Activated T-cell treated with anti-CD3 and anti-CD28 coated beads for 4 hours (primary cell): ENCODE data around the gene TNFAIP6.
"Not testable (repeated sequence)": the region's sequence is repeated elsewhere in the genome, so short reads cannot be mapped to it uniquely, and the experiment has no call there.

Experiments used
- DNase-seq: peaks from one replicate; pipeline ENCODE4 v3.0.0-alpha.2; 2020

TNFAIP6 gene

DNA sequence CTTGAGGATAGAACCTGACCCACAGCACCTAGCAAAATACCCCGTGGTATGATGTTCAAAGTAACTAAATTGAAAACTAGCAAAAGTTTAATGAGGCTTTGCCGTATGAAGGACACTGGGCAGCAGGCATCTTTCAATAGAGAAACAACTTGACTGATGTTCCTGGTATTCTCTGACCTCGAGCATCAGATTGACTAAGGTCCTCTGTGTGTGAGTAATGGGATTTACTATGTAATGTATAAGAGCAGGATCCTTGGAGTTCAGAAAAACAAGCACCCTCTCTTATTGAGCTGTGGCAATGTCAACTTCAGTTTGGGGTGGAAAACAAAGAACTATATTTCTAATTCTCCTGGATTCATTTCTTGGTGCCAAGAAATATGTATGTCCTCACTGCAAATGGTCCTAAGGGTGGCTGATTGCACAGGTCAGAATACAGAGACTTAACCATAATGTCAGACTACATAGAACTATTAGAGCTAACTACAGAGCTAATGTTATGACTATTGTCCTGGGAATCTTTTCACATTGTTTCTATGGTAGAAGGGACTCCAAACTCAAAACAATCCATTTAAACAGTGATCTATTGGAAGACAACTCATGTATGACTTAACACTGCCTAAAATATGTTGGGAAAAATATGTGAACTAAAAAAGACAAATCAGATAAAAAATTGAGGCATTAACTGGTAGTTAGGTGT, 4.4 kb downstream of the TNFAIP6 start:
- DNase-seq, result no peak

DNA sequence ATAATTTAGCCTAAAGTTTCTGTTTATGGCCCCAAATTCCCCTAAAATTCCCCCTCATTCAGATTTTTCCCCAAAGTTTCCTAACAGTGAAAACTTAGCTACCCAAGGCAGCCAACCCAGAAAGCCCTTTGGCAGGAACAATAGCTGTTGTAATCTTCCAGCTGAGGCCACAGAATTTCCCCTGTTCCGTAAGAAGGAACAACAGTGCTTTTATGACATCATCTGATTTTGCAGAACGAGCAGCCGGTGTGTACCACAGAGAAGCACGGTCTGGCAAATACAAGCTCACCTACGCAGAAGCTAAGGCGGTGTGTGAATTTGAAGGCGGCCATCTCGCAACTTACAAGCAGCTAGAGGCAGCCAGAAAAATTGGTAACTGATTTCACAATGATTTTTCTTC, 6.3 kb downstream of the TNFAIP6 start:
- no peak for DNase-seq

DNA sequence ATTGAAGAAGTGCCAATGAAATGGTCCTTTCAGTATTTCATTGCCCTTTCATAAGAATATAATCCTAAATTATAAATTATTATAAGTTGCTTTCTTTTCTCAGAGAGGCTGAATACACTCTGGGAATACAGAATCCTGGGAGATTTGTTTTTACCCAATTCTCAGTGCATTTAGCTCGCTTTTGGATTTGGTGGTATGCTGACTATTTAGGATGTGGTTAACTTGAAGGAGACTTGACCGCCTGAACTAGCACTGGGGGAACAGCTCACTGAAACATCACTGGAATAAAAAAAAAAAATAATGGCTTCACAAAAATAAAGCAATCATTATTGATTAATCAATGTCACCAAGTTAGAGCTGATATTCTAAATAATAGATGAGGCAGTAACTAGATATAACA, 10.2 kb downstream of the TNFAIP6 start:
- no peak for DNase-seq

DNA sequence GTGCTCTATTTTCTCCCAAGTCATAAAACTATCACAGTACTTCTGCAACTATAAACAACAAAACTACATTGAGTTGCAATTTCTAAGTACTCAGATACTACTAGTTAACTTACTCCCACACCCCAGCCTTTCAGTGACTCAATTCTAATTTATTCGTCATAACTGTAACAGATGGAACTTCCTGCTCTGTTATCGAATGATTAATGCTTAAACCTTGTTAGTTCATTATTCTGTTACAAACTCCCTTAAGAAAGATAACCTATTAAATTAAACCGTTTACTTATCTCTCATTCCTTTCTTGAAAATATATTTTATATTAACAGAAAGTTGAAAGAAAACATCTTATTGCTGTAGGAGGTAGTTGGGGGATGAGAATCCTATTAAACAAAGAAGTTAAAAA, 17.0 kb downstream of the TNFAIP6 start:
- DNase-seq, result no peak

DNA sequence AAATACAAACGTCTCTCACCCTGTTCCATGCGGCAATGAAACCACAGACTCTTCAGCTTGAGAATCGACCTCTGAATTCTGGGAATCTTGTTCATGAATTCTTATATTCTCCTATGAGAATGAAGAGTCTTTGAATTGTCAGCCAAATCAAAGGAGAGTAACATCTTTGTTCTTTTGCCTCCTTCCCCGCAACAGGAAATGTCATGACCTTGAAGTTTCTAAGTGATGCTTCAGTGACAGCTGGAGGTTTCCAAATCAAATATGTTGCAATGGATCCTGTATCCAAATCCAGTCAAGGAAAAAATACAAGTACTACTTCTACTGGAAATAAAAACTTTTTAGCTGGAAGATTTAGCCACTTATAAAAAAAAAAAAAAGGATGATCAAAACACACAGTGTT, 21.8 kb downstream of the TNFAIP6 start:
- no peak for DNase-seq

DNA sequence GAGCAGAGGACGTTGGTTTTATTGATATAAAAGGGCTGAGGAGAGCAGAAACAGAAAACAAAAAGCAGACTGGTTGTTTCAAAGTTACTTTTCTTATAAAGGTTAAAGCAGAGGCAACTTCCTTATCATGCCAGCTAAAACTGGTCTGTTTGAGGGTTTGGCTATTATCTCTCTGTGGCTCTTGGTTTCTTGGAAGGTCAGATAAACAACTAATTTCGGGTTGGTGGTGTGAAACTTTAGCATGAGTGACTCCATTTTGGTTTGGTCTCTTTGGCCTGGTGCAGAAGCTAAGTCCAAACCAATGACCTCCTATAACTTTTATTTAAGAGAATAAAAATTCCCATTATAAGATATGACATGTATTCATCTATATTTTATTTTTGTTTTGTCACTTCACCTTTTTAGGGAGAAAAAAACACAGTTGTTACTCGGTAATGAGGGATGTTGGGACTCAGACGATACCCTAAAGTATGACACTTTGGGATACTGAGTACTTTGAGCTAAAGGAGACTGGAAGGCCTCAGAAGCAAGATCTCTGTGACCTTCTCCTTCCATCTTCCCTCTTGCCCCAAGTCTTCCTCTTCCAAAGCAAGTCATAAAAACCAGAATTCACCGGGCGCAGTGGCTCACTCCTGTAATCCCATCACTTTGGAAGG, 23.3 kb downstream of the TNFAIP6 start:
- DNase-seq, result no peak

DNA sequence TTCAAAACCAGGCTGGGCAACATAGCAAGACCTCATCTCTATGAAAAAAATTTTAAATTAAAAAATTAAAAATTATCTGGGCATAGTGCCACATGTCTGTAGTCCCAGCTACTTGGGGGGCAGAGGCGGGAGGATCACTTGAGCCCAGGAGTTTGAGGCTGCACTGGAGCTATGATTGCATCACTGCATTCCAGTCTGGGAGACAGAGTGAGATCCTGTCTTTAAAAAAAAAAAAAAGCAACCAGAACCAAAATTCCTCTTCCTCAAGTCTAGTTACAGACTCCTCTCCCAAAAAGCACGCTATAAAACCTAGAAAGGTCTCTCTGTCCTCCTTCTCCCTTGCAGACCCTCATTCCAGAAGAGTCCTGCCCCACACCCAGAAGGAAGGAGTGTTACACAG, 23.9 kb downstream of the TNFAIP6 start:
- no peak for DNase-seq

DNA sequence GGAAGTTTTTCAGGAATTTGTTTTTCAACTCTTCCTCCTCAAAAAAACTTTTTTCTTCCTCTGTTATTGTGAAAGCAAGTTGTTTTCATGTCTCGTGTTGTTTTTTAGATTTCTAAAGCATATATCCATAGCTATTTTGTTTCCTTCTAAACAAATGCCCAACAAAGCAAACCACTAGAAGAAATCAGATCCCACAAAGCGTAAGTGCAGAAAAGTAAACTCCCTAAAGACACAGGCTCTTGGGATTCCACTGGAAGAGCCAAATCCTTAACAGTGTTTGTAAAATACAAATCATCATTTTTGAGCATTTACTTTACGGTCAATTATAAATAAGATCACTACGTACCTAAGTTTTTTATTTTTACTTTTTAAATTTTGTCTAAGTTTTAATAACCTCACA, 30.6 kb downstream of the TNFAIP6 start:
- DNase-seq, result no peak

DNA sequence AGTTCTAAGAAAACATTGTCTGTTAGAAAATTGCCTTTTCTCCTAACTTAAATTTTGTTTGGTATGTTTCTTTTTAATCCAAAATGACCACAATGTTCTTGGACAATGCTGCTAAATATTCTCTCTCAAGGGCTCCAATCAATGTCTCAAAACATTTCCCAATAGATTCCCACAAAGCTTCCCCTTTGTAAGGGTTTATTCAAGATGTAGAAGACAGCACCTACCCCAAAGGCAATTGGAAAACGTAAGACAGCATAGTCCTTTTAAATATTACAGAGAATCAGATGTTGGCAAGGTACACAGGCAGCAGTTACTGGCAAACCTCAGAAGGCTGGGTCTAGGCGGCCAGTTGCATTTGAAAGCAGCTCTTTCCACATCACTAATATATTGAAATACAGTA, 34.0 kb downstream of the TNFAIP6 start:
- no peak for DNase-seq

DNA sequence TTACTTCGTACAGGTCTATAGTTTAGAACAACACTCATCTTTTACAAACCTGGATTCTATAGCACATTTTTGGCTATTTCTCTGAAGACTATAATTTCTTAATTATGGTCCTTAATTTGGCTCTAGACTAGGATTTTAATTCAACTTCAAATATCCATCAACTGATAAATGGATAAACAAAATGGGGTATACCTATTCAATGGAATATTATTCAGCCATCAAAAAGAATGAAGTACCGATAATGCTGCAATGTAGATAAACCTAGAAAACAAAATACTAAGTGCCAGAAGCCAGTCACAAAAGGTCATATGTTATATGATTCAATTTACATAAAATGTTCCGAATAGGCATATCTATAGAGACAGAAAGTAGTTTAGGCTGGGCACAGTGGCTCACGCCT, 37.1 kb downstream of the TNFAIP6 start:
- no peak for DNase-seq

DNA sequence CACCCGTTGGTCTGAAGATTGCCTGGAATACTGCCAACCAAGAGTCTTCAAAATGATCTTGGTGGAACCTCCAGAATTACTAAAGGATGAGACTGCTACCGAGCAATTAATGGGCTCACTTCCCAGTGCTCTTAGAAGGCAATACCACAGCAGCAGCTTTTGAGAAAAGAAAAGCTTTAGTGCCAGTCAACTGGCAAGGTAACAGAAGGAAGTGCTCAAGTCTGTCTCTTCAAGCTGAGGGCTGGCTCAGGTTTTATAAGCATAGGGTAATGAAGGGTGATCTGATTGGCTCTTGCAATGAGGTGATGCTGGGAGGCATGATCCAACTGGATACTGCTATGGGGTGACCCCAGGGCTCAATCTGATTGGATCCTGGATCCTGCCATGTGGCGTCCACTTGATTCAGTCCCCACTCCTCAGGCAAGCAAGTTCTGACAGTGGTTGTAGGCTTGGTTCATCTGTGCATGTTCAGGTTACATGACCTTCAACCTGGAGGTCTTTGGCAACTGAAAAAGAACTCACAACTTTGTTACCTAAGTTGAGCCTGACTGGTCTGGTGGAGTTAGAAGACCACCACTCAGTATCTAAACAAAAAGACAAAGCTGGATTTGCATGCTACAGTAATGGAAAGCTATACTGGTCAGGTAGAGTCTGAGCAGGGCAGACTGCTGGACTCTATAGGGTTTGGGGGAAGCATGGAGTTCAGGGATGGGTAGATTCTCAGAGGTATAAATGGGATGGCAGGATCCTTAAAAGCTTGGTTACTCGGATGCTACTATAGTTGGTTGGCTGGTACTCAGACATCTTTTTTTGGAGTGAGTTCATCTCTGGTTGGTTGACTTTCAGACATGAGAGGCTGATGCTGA, 38.4 kb downstream of the TNFAIP6 start:
- DNase-seq, result no peak

DNA sequence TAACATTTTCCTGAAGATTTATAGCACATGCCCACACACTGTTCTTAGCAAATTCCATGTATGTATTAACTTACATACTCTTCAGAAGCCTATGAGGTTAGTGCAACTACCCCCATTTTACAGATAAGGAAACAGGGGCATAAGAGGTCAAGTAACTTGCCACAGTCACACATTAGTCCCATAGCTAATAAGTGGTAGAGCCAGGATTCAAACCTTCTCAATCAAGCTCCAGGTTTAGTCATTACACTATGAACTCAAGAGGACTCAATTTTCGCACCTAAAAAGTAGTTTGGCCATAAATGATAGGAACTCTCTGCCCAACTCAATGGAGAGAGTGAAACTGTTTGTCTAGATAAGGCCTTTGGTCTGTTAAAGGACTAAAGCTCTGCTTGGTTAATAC, 42.6 kb downstream of the TNFAIP6 start:
- DNase-seq, result no peak

DNA sequence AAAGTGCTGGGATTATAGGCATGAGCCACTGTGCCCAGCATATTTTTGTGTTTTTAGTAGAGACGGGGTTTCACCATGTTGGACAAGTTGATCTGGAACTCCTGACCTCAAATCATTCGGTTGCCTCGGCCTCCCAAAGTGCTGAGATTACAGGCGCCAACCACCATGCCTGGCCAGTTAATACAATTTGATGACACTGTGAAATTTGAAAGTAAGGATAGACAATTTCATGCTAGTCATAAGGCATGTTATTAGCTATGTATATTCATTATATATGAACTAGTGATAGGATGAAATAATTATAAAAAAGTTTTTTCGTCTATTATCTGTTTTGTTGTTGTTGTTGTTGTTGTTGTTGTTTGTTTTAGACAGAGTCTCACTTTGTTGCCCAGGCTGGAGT, 43.8 kb downstream of the TNFAIP6 start:
- DNase-seq, result no peak

DNA sequence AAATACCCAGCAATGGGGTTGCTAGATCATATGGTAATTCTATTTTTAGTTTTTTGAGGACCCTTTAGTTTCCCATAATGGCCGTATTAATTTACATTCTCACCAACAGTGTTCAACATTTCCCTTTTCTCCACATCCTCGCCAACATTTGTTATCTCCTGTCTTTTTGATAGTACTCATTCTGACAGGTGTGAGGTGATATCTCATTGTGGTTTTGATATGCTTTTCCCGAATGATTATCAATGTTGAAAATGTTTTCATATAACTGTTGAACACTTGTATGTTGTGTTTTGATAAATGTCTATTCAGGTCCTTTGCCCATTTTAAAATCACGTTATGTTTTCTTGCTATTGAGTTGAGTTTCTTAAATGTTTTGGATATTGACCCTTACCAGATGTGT, 46.5 kb downstream of the TNFAIP6 start:
- DNase-seq, result no peak

DNA sequence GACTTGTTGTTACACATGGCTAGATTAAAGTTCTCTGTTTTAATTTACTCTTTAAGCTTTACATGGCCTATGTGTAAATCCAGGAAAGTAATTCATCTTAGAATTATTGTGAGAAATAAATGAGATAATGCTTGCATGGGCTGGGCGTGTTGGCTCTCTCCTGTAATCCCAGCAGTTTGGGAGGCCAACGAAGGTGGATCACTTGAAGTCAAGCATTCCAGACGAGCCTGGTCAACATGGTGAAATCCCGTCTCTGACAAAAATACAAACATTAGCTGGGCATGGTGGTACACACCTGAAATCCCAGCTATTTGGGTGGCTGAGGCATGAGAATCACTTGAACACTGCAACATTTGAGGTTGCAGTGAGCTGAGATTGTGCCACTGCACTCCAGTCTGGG, 48.0 kb downstream of the TNFAIP6 start:
- no peak for DNase-seq

DNA sequence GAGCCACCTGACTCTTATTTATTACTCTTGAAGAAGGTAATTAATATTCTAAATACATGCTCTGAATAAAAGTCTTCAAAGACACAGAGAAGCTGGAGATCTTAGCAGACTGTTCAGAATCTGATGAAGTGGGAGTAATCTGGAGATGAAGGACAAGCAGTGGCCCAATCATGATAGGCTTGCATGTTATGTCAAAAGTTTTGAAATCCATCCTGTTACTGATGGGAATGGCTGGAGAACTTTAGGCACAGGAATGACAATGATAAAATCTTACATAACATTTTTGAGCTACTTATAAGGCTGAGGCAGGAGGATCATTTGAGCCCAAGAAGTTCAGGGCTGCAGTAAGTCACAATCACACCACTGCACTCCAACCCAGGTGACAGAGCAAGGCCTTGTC, 49.9 kb downstream of the TNFAIP6 start:
- DNase-seq, result no peak

DNA sequence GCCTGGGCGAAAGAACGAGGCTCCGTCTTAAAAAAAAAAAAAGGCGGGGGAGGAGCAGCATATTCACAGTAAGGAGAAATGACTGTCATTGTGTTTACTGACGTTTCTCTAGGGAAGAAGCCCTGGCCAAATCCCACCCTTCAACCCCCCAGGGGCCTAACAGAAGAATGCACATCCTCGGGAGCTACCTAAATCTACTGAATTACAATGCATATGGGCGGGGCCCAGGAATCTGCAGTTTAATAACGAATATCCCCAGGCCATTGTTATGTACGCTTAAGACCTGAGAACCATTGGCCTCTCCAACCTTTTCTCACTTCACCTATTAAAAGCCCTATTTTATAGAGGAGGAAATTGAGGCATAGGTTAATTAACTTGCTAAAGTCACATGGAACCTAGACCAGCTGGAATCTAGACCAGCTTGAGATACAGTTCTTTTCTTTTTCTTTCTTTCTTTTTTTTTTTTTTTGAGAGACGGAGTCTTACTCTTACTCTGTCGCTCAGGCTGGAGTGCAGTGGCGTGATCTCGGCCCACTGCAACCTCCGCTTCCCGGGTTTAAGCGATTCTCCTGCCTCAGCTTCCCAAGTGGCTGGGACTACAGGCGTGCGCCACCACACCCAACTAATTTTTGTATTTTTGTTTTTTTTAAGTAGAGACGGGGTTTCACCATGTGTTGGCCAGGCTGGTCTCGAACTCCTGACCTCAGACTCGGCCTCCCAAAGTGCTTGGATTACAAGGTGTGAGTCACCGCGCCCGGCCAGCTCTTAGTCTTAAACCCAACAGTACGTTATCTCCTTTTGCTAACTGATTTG, 51.6 kb downstream of the TNFAIP6 start:
- no peak for DNase-seq

DNA sequence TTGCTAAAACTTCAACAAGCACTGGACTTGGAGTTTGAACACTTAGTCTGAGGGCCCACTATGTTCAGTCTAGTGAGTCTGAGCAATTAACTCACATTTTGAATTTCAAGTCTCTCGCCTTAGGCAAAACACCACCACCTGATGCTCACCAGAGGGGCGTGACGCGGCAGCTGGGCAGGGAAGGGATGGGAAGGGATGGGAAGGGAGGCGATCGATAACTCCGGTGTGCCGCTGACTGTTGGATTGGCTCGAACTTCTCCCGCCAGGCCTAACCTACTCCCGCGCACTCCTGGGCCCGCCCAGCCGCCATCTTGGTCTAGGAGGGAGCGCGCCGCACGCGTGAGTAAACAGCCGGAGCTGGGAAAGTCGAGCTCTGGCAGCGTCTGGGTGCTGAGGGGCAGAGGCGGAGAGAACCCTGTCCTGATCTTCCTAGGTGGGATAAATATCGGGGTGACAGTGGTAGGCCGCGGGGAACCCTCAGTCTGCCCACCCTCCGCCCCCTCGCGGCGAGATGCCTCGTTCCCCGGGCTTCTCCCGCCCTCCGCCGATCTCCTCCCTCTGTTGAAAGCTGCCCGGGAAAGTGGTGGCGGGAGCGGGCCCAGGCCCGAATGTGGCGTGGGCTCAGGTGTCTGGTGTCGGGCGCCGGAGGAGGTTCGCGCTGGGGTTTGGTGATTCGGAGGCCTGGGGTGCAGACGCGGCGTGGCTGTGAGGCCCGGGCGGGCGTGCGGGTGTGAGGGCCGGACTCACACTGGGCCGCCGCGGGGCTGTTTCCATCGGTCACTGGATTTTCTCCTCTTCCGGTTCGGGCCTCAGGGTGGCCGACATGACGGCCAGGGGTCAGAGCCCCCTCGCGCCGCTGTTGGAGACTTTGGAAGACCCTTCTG, 52.5 kb downstream of the TNFAIP6 start, which contains the start of gene RIF1:
TSS of gene RIF1 (plus strand) at position 302 of the 884 bp plus-strand sequence. CDS start at position 824, 522 bp downstream.
- peak; percentile 73 for DNase-seq

DNA sequence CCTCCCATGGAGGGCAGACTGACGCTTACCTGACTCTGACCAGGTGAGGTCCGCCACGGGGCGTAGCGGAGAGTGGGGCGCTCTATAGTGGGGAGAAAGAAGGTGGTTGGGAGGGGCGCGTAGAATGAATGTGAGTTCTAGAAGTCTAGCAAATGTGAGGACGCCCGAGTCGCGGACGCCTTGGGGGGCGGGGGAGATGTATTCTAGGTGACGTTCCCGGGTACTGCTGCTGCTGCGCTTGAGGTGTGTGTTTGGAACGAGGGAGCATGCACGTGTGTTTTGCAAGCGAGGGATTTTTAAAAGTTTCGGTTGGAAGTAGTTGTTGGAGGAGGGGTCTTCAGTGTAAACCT, 53.1 kb downstream of the TNFAIP6 start:
- DNase-seq, result peak; percentile 32

DNA sequence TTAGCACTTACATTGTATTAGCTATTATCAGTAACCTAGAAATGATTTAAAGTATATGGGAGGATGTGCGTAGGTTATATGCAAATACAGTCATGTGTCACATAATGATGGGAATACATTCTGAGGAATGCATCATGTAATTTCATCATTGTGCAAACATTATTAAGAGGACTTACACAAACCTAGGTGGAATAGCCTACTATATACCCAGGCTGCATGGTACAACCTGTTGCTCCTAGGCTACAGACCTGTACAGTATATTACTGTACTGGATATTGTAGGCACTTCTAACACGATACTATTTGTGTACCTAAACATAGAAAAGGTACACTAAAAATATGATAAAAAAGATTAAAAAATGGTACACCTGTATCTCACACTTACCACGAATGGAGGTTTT, 60.3 kb downstream of the TNFAIP6 start:
- no peak for DNase-seq

DNA sequence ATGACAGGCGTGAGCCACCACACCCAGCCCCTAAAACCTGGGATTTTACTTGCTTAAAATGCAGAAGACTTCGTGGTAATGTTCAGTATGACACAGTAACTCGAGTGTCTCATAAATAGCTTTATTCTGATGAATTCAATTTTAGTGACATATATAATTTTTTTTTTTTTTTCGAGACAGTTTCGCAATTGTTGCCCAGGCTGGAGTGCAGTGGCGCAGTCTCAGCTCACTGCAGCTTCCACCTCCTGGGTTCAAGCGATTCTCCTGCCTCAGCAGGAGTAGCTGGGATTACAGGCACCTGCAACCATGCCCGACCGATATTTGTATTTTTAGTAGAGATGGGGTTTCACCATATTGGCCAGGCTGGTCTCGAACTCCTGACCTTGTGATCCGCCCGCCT, 64.3 kb downstream of the TNFAIP6 start:
- DNase-seq, result not testable (repeated sequence)

DNA sequence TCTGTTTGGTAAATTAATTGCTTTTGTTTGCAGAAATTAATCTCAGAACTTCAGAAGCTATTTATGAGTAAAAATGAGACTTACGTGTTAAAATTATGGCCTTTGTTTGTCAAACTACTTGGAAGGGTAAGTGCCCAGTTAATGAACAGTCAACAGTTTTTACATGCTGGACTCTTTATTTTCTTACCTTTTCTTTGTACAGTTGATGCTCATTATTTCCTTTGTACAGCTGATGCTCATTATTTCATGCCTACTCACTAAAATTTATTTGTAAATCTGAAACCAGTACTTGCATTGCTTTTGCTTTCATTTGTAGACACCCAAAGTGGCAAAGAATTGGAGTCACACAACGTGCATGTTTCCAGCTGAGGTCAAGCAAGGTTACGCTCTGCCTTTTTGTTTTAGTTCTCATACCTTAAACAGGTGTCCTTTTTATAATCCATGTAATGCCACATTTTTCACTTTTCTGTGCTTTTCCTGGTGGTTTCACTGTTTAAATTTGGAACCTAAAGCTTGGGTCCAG, 65.6 kb downstream of the TNFAIP6 start:
- DNase-seq, result no peak
